Stimulated activated effector memory CD8-positive, alpha-beta T cell treated with anti-CD3 and anti-CD28 coated beads, Interleukin-12 subunit alpha, Interleukin-12 subunit beta, amount 100 ng/mL, for 72 hours (primary cell): ENCODE measurements around the gene TENM3.

ENCODE experiments used
- ATAC-seq: fragments of 150-1000 bp; cut with Tn5 transposase; 2 replicates; pipeline ENCODE4 v1.10.0; 2021
- DNase-seq, 2 donors: peaks; one replicate each; pipeline ENCODE4 v3.0.0; 2021 to 2022; ENCODE audit warnings: low spot score in 2 of 2
- H3K27ac Mint-ChIP-seq: one replicate; pipeline ENCODE4 v1.8.0; 2022; ENCODE audit warnings: mild to moderate bottlenecking, mixed read lengths
- H3K36me3 Mint-ChIP-seq: one replicate; pipeline ENCODE4 v1.8.0; 2022; ENCODE audit warnings: mild to moderate bottlenecking, mixed read lengths
- H3K4me1 Mint-ChIP-seq: one replicate; pipeline ENCODE4 v1.8.0; 2022; ENCODE audit warnings: mixed read lengths
- H3K4me3 Mint-ChIP-seq: one replicate; pipeline ENCODE4 v1.8.0; 2022; ENCODE audit warnings: mild to moderate bottlenecking, mixed read lengths
- H3K9me3 Mint-ChIP-seq: one replicate; pipeline ENCODE4 v1.8.0; 2022; ENCODE audit warnings: mixed read lengths

The TENM3 gene

GRCh38 chr4:182826391-182826790, 583.2 kb downstream of the TENM3 start:
- H3K27ac Mint-ChIP-seq = no peak overlapping the region
- ATAC-seq (no peak), DNase-seq (no peak)
- H3K9me3 Mint-ChIP-seq = no peaks in the 10 kb centered on the region
- H3K36me3 Mint-ChIP-seq = no peaks in the 10 kb centered on the region
- no peak overlapping the region for H3K4me3 Mint-ChIP-seq
- no peaks in the 10 kb centered on the region for H3K4me1 Mint-ChIP-seq

- Mint-ChIP-seq H3K4me1 (no peaks in the 10 kb centered on the region), H3K4me3 (no peak overlapping the region), H3K9me3 (no peaks in the 10 kb centered on the region), H3K36me3 (no peaks in the 10 kb centered on the region), H3K27ac (no peak overlapping the region)
- DNase-seq (no peak), ATAC-seq (no peak)
Measured at GRCh38 chr4:182827166-182827565, 584.0 kb downstream of the TENM3 start.

GRCh38 chr4:182827954-182828353, 584.8 kb downstream of the TENM3 start:
- ATAC-seq (no peak), DNase-seq (no peak)
- no peaks in the 10 kb centered on the region for H3K9me3 Mint-ChIP-seq
- no peaks in the 10 kb centered on the region for H3K36me3 Mint-ChIP-seq
- no peak overlapping the region for H3K27ac Mint-ChIP-seq
- no peak overlapping the region for H3K4me3 Mint-ChIP-seq
- no peaks in the 10 kb centered on the region for H3K4me1 Mint-ChIP-seq

- no peaks in the 10 kb centered on the region for H3K9me3 Mint-ChIP-seq
- H3K27ac Mint-ChIP-seq = no peak overlapping the region
- H3K4me1 Mint-ChIP-seq = no peaks in the 10 kb centered on the region
- H3K4me3 Mint-ChIP-seq = no peak overlapping the region
- no peak for ATAC-seq
- H3K36me3 Mint-ChIP-seq = no peaks in the 10 kb centered on the region
- no peak for DNase-seq
Measured at GRCh38 chr4:182828360-182829025, 585.3 kb downstream of the TENM3 start.

- Mint-ChIP-seq H3K4me3 (no peak overlapping the region), H3K9me3 (no peaks in the 10 kb centered on the region), H3K4me1 (no peaks in the 10 kb centered on the region), H3K36me3 (no peaks in the 10 kb centered on the region), H3K27ac (no peak overlapping the region)
- ATAC-seq (no peak), DNase-seq (no peak)
Measured at GRCh38 chr4:182829196-182829595, 586.0 kb downstream of the TENM3 start.

GRCh38 chr4:182831376-182831775, 588.2 kb downstream of the TENM3 start:
- no peak for DNase-seq
- Mint-ChIP-seq H3K4me1 (no peaks in the 10 kb centered on the region), H3K9me3 (no peaks in the 10 kb centered on the region), H3K27ac (no peak overlapping the region), H3K4me3 (no peak overlapping the region), H3K36me3 (no peaks in the 10 kb centered on the region)
- ATAC-seq = no peak

GRCh38 chr4:182832352-182833120, 589.3 kb downstream of the TENM3 start:
- Mint-ChIP-seq H3K36me3 (no peaks in the 10 kb centered on the region), H3K9me3 (no peaks in the 10 kb centered on the region), H3K27ac (no peak overlapping the region), H3K4me3 (no peak overlapping the region), H3K4me1 (peaks cover 8% of the 10 kb centered on the region)
- DNase-seq (no peak), ATAC-seq (no peak)

GRCh38 chr4:182835006-182835740, 592.0 kb downstream of the TENM3 start:
- peaks cover 8% of the 10 kb centered on the region for H3K4me1 Mint-ChIP-seq
- H3K36me3 Mint-ChIP-seq = no peaks in the 10 kb centered on the region
- DNase-seq (no peak), ATAC-seq (no peak)
- H3K27ac Mint-ChIP-seq = no peak overlapping the region
- no peaks in the 10 kb centered on the region for H3K9me3 Mint-ChIP-seq
- H3K4me3 Mint-ChIP-seq = no peak overlapping the region

GRCh38 chr4:182837831-182838230, 594.6 kb downstream of the TENM3 start:
- Mint-ChIP-seq H3K4me1 (peaks cover 8% of the 10 kb centered on the region), H3K4me3 (no peak overlapping the region), H3K36me3 (no peaks in the 10 kb centered on the region), H3K9me3 (no peaks in the 10 kb centered on the region), H3K27ac (no peak overlapping the region)
- DNase-seq (no peak), ATAC-seq (no peak)

GRCh38 chr4:182838535-182838934, 595.3 kb downstream of the TENM3 start:
- no peaks in the 10 kb centered on the region for H3K9me3 Mint-ChIP-seq

GRCh38 chr4:182839256-182839655, 596.1 kb downstream of the TENM3 start:
- H3K9me3 Mint-ChIP-seq = no peaks in the 10 kb centered on the region
- DNase-seq (no peak), ATAC-seq (no peak)

More at GRCh38 chr4:182838535-182838934, 595.3 kb downstream of the TENM3 start:
- Mint-ChIP-seq H3K27ac (no peak overlapping the region), H3K4me3 (no peak overlapping the region), H3K36me3 (no peaks in the 10 kb centered on the region), H3K4me1 (peaks cover 8% of the 10 kb centered on the region)
- DNase-seq (no peak), ATAC-seq (no peak)

GRCh38 chr4:182840108-182840507, 596.9 kb downstream of the TENM3 start:
- no peak for DNase-seq
- Mint-ChIP-seq H3K9me3 (no peaks in the 10 kb centered on the region), H3K4me1 (peaks cover 8% of the 10 kb centered on the region)

More at GRCh38 chr4:182839256-182839655, 596.1 kb downstream of the TENM3 start:
- H3K4me1 Mint-ChIP-seq = peaks cover 8% of the 10 kb centered on the region
- H3K36me3 Mint-ChIP-seq = no peaks in the 10 kb centered on the region
- H3K4me3 Mint-ChIP-seq = no peak overlapping the region
- no peak overlapping the region for H3K27ac Mint-ChIP-seq

GRCh38 chr4:182842104-182842600, 599.0 kb downstream of the TENM3 start:
- no peaks in the 10 kb centered on the region for H3K9me3 Mint-ChIP-seq
- no peak for DNase-seq
- H3K27ac Mint-ChIP-seq = no peak overlapping the region
- no peak overlapping the region for H3K4me3 Mint-ChIP-seq
- no peak for ATAC-seq
- H3K36me3 Mint-ChIP-seq = no peaks in the 10 kb centered on the region
- H3K4me1 Mint-ChIP-seq = peaks cover under 1% of the 10 kb centered on the region

More at GRCh38 chr4:182840108-182840507, 596.9 kb downstream of the TENM3 start:
- ATAC-seq = no peak
- H3K4me3 Mint-ChIP-seq = no peak overlapping the region
- no peaks in the 10 kb centered on the region for H3K36me3 Mint-ChIP-seq
- no peak overlapping the region for H3K27ac Mint-ChIP-seq

- Mint-ChIP-seq H3K36me3 (no peaks in the 10 kb centered on the region), H3K4me1 (no peaks in the 10 kb centered on the region), H3K27ac (no peak overlapping the region), H3K4me3 (no peak overlapping the region), H3K9me3 (no peaks in the 10 kb centered on the region)
- ATAC-seq (no peak), DNase-seq (no peak)
Measured at GRCh38 chr4:182842759-182843390, 599.7 kb downstream of the TENM3 start.

GRCh38 chr4:182843808-182844325, 600.7 kb downstream of the TENM3 start:
- ATAC-seq = no peak
- DNase-seq = no peak
- Mint-ChIP-seq H3K4me3 (no peak overlapping the region), H3K4me1 (no peaks in the 10 kb centered on the region), H3K9me3 (no peaks in the 10 kb centered on the region), H3K36me3 (no peaks in the 10 kb centered on the region), H3K27ac (no peak overlapping the region)
